ENCODE results near the gene SRSF4.

The SRSF4 gene

GRCh38 chr1:29123887-29124365 is 57.8 kb downstream of the SRSF4 start, which contains the start of gene TMEM200B:
TMEM200B (minus strand) TSS chr1:29123903; CDS start chr1:29121828, 2,075 bp downstream.
- TF ChIP-seq CTCF (IDR thresholded peaks at IDR 0.05; ENCODE audit: control insufficient read depth, insufficient read depth, low read depth, low read length, missing control alignments): no peak
- DNase-seq (ENCODE audit: low read depth): no peak
- H3K4me3 ChIP-seq (ENCODE audit: control insufficient read depth, low read depth, low read length): peak within 1 kb of the TSS; percentile 83

GRCh38 chr1:29123053-29123886 is 58.4 kb downstream of the SRSF4 start:
- no peak for TF ChIP-seq CTCF (IDR thresholded peaks at IDR 0.05; ENCODE audit: control insufficient read depth, insufficient read depth, low read depth, low read length, missing control alignments)
- peak overlapping the region; percentile 83 for H3K4me3 ChIP-seq (ENCODE audit: control insufficient read depth, low read depth, low read length)
- no peak for DNase-seq (ENCODE audit: low read depth)

- peak; percentile 57 for DNase-seq (ENCODE audit: low read depth)
- no peak for TF ChIP-seq CTCF (IDR thresholded peaks at IDR 0.05; ENCODE audit: control insufficient read depth, insufficient read depth, low read depth, low read length, missing control alignments)
- peak overlapping the region; percentile 83 for H3K4me3 ChIP-seq (ENCODE audit: control insufficient read depth, low read depth, low read length)
These were observed 59.0 kb downstream of the SRSF4 start for GRCh38 chr1:29122682-29123052.

GRCh38 chr1:29121936-29122681 is 59.6 kb downstream of the SRSF4 start:
- DNase-seq (ENCODE audit: low read depth): no peak
- H3K4me3 ChIP-seq (ENCODE audit: control insufficient read depth, low read depth, low read length): peak overlapping the region; percentile 83
- no peak for TF ChIP-seq CTCF (IDR thresholded peaks at IDR 0.05; ENCODE audit: control insufficient read depth, insufficient read depth, low read depth, low read length, missing control alignments)

GRCh38 chr1:29121516-29121935 is 60.2 kb downstream of the SRSF4 start:
- peak overlapping the region; percentile 83 for H3K4me3 ChIP-seq (ENCODE audit: control insufficient read depth, low read depth, low read length)
- no peak for DNase-seq (ENCODE audit: low read depth)
- no peak for TF ChIP-seq CTCF (IDR thresholded peaks at IDR 0.05; ENCODE audit: control insufficient read depth, insufficient read depth, low read depth, low read length, missing control alignments)

GRCh38 chr1:29120947-29121485 is 60.7 kb downstream of the SRSF4 start:
- DNase-seq (ENCODE audit: low read depth): no peak
- H3K4me3 ChIP-seq (ENCODE audit: control insufficient read depth, low read depth, low read length): no peak overlapping the region
- TF ChIP-seq CTCF (IDR thresholded peaks at IDR 0.05; ENCODE audit: control insufficient read depth, insufficient read depth, low read depth, low read length, missing control alignments): peak; percentile 50

Measured in AG09309 (cell line).